ENCODE results near the gene CCDC6. TPM values are rescaled to one million over a fixed set of nuclear protein-coding genes. Genes with fewer than 3 reads are reported as not detected.
"Not testable (repeated sequence)": the region's sequence is repeated elsewhere in the genome, so short reads cannot be mapped to it uniquely, and the experiment has no call there.

CCDC6 gene
- total RNA-seq, 1 donor from 2014 or later = 61.5 TPM

- peaks cover 13% of the 10 kb centered on the region for H3K36me3 Mint-ChIP-seq (ENCODE audit: low read depth)
- H3K4me3 Mint-ChIP-seq (ENCODE audit: low read depth); DNase-seq (ENCODE audit: low spot score); H3K27ac Mint-ChIP-seq; intact Hi-C loops (cut with micrococcal nuclease); H3K9me3 Mint-ChIP-seq; H3K27me3 Mint-ChIP-seq (ENCODE audit: low read depth); H3K4me1 Mint-ChIP-seq (ENCODE audit: low read depth): not testable (repeated sequence)
These were observed 119.3 kb downstream of the CCDC6 start for GRCh38 chr10:59787032-59787431.

DNA sequence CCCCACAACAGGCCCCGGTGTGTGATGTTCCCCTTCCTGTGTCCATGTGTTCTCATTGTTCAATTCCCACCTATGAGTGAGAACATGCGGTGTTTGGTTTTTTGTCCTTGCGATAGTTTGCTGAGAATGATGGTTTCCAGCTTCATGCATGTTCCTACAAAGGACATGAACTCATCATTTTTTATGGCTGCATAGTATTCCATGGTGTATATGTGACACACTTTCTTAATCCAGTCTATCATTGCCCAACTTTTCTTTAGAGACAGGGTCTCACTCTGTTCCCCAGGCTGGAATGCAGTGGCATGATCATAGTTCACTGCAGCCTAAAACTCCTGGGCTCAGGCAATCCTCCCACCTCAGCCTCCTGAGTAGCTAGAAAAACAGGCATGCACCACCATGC lies 120.9 kb downstream of the CCDC6 start:
- DNase-seq (ENCODE audit: low spot score); H3K27ac Mint-ChIP-seq; H3K4me3 Mint-ChIP-seq (ENCODE audit: low read depth); H3K9me3 Mint-ChIP-seq; intact Hi-C loops (cut with micrococcal nuclease); H3K27me3 Mint-ChIP-seq (ENCODE audit: low read depth); H3K36me3 Mint-ChIP-seq (ENCODE audit: low read depth); H3K4me1 Mint-ChIP-seq (ENCODE audit: low read depth): not testable (repeated sequence)

DNA sequence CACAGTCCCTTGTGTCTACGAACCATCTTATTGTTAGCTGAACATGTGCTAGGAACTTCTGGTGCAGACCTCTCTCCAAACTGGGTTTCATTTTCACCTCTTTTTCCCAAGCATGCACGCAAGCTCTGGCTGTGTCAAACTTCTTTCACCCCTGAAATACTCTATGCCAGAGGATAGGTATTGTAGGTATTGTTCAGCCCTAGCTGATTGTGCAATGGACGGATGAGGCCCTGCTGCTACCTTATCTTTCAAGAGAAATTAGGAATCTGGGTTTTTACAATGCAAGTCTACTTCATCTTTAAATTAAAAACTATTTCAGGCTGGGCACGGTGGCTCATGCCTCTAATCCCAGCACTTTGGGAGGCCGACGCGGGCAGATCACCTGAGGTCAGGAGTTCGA lies 124.8 kb downstream of the CCDC6 start:
- no peak overlapping the region for H3K4me3 Mint-ChIP-seq (ENCODE audit: low read depth)
- no peaks in the 10 kb centered on the region for H3K36me3 Mint-ChIP-seq (ENCODE audit: low read depth)
- peaks cover 10% of the 10 kb centered on the region for H3K9me3 Mint-ChIP-seq
- intact Hi-C loops (cut with micrococcal nuclease) = no loop called here
- no peak overlapping the region for H3K27ac Mint-ChIP-seq
- peaks cover 3% of the 10 kb centered on the region for H3K4me1 Mint-ChIP-seq (ENCODE audit: low read depth)
- DNase-seq (ENCODE audit: low spot score) = no peak
- H3K27me3 Mint-ChIP-seq (ENCODE audit: low read depth) = no peaks in the 10 kb centered on the region

- Mint-ChIP-seq H3K27me3 (ENCODE audit: low read depth) (no peaks in the 10 kb centered on the region), H3K4me1 (ENCODE audit: low read depth) (no peaks in the 10 kb centered on the region), H3K4me3 (ENCODE audit: low read depth) (no peak overlapping the region), H3K36me3 (ENCODE audit: low read depth) (no peaks in the 10 kb centered on the region), H3K9me3 (peaks cover 5% of the 10 kb centered on the region), H3K27ac (no peak overlapping the region)
- no peak for DNase-seq (ENCODE audit: low spot score)
- intact Hi-C loops (cut with micrococcal nuclease) = no loop called here
These were observed 126.4 kb downstream of the CCDC6 start for GRCh38 chr10:59779756-59780533.

DNA sequence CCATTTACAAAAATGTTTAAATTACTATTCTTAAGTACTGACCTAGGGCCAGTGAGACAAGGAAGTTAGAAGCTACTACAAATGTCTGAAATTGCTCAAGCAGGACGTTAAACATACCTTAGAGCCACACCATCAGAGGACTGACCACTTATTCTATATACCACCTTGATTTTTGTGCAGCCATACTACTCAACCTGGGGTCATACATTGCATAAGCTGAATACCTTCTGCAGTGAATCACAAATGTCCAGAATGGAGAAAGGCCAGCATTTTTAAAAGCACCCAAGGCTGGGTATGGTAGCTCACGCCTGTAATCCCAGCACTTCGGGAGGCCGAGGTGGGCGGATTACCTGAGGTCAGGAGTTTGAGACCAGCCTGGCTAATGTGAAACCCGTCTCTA lies 131.9 kb downstream of the CCDC6 start:
- H3K9me3 Mint-ChIP-seq = peaks cover 5% of the 10 kb centered on the region
- H3K36me3 Mint-ChIP-seq (ENCODE audit: low read depth) = no peaks in the 10 kb centered on the region
- intact Hi-C loops (cut with micrococcal nuclease) = no loop called here
- H3K27ac Mint-ChIP-seq = no peak overlapping the region
- DNase-seq (ENCODE audit: low spot score) = no peak
- no peak overlapping the region for H3K4me3 Mint-ChIP-seq (ENCODE audit: low read depth)
- H3K27me3 Mint-ChIP-seq (ENCODE audit: low read depth) = peaks cover 5% of the 10 kb centered on the region
- no peaks in the 10 kb centered on the region for H3K4me1 Mint-ChIP-seq (ENCODE audit: low read depth)

DNA sequence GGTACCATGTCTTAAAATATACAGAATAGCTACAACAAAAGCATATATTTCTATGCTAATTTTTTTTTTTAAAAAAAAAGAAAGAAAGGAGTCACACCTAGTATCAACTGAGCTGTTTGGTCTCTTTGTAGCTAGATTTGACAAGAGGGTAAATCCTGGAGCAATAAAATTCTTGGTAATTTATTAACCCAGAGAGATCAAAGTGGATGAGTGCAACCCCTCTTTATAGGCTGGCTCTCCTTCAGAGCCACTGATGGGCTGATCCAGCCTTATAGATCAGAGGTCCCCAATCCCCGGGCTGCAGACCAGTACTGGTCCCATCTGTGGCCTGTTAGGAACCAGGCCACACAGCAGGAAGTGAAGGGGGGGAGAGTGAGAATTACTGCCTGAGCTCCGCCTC lies 133.3 kb downstream of the CCDC6 start:
- no peaks in the 10 kb centered on the region for H3K4me1 Mint-ChIP-seq (ENCODE audit: low read depth)
- intact Hi-C loops (cut with micrococcal nuclease) = no loop called here
- DNase-seq (ENCODE audit: low spot score) = no peak
- no peak overlapping the region for H3K27ac Mint-ChIP-seq
- peaks cover 7% of the 10 kb centered on the region for H3K27me3 Mint-ChIP-seq (ENCODE audit: low read depth)
- H3K36me3 Mint-ChIP-seq (ENCODE audit: low read depth) = no peaks in the 10 kb centered on the region
- peaks cover 2% of the 10 kb centered on the region for H3K9me3 Mint-ChIP-seq
- H3K4me3 Mint-ChIP-seq (ENCODE audit: low read depth) = no peak overlapping the region

DNA sequence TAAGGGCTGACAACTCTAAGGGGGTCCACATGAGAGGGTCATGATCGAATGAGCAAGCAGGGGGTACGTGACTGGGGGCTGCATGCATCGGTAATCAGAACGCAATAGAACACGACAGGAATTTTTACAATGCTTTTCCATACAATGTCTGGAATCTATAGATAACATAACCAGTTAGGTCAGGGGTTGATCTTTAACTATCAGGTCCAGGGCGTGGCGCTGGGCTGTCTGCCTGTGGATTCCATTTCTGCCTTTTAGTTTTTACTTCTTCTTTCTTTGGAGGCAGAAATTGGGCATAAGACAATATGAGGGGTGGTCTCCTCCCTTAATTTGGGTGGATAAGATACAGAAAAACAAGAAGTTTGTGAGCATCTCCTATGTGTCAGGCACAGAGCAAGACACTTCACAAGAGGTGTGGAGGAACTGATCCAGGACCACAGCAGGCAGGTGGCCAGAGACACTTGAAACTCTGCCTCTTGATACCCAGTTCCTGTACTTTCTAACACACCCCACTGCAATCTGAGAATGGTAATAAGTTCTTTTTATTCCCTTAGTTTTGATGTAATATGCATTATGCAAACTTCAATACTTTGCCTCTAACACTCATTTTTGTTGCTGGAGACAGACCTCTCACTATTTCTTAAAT lies 135.1 kb downstream of the CCDC6 start:
- Mint-ChIP-seq H3K4me1 (ENCODE audit: low read depth) (no peaks in the 10 kb centered on the region), H3K4me3 (ENCODE audit: low read depth) (no peak overlapping the region), H3K27me3 (ENCODE audit: low read depth) (peaks cover 7% of the 10 kb centered on the region), H3K36me3 (ENCODE audit: low read depth) (no peaks in the 10 kb centered on the region), H3K9me3 (no peaks in the 10 kb centered on the region), H3K27ac (no peak overlapping the region)
- intact Hi-C loops (cut with micrococcal nuclease) = no loop called here
- DNase-seq (ENCODE audit: low spot score) = no peak

DNA sequence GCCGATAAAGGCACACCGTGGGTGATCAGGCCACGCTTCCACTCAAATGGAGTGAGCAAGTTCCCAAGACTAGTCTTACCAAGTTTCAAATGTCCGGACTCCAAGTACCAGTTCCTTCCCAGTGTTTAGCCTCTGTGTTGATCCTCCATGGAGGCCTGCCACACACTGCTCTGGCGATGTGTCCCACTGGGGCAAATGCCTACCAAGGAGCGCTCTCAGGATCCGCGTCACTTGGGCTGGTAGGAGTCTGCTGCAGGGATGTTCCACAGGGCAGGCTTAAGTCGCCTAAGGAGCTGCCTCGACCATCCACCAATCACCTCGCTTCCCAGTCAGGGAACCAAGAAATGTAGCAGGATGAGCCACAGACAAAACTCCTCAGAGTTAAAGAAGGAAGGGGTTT lies 135.7 kb downstream of the CCDC6 start:
- H3K4me3 Mint-ChIP-seq (ENCODE audit: low read depth) = no peak overlapping the region
- intact Hi-C loops (cut with micrococcal nuclease) = no loop called here
- H3K4me1 Mint-ChIP-seq (ENCODE audit: low read depth) = no peaks in the 10 kb centered on the region
- peaks cover 7% of the 10 kb centered on the region for H3K27me3 Mint-ChIP-seq (ENCODE audit: low read depth)
- no peak overlapping the region for H3K27ac Mint-ChIP-seq
- DNase-seq (ENCODE audit: low spot score) = no peak
- H3K9me3 Mint-ChIP-seq = no peaks in the 10 kb centered on the region
- H3K36me3 Mint-ChIP-seq (ENCODE audit: low read depth) = no peaks in the 10 kb centered on the region

GRCh38 chr10:59762505-59762904 lies 143.9 kb downstream of the CCDC6 start:
- DNase-seq (ENCODE audit: low spot score) = no peak
- Mint-ChIP-seq H3K9me3 (peaks cover 8% of the 10 kb centered on the region), H3K27me3 (ENCODE audit: low read depth) (peaks cover 1% of the 10 kb centered on the region), H3K4me3 (ENCODE audit: low read depth) (no peak overlapping the region), H3K4me1 (ENCODE audit: low read depth) (no peaks in the 10 kb centered on the region), H3K27ac (no peak overlapping the region), H3K36me3 (ENCODE audit: low read depth) (no peaks in the 10 kb centered on the region)
- intact Hi-C loops (cut with micrococcal nuclease) = no loop called here

DNA sequence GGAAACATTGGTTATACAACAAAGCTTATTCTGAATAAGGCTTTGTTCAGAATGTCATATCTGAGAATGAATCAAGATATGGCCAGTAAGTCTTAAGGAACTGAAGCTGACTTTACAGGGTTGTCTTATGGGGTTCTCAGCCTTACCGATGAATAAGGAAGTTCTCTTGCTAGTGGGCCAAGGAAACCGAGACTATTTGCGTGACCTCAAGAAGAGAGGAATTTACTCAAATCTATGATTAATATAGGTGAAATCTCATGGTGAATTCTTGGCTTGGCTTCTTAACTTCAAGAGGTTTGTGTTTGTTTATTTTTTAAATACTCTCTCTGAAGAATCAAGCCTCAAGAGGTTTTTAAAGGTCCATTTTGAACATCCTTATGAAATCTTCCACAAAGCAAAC lies 148.4 kb downstream of the CCDC6 start:
- Mint-ChIP-seq H3K27ac (no peak overlapping the region), H3K4me1 (ENCODE audit: low read depth) (no peaks in the 10 kb centered on the region), H3K4me3 (ENCODE audit: low read depth) (no peak overlapping the region), H3K36me3 (ENCODE audit: low read depth) (no peaks in the 10 kb centered on the region), H3K9me3 (peaks cover 8% of the 10 kb centered on the region), H3K27me3 (ENCODE audit: low read depth) (peaks cover 1% of the 10 kb centered on the region)
- DNase-seq (ENCODE audit: low spot score) = no peak
- intact Hi-C loops (cut with micrococcal nuclease) = no loop called here

DNA sequence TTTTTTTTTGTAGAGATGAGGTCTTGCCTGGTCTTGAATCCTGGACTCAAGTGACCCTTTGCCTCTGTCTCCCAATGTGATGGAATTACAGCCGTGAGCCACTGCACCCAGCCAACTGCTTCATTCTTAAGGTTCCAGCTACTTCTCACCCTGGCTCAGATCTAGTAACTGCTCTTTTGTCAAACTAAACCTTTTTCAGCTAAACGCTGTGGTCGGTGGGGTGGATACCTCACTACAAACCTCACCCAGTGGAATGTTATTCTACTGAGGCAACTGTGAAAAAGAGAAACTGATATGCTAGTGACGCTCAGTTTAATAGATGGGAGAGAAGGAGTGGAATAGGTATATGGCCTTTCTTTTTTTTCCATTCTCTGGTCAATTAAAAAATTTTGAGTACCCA lies 151.4 kb downstream of the CCDC6 start:
- H3K27me3 Mint-ChIP-seq (ENCODE audit: low read depth) = peaks cover 2% of the 10 kb centered on the region
- no peak overlapping the region for H3K4me3 Mint-ChIP-seq (ENCODE audit: low read depth)
- H3K4me1 Mint-ChIP-seq (ENCODE audit: low read depth) = no peaks in the 10 kb centered on the region
- no peaks in the 10 kb centered on the region for H3K36me3 Mint-ChIP-seq (ENCODE audit: low read depth)
- no peaks in the 10 kb centered on the region for H3K9me3 Mint-ChIP-seq
- H3K27ac Mint-ChIP-seq = no peak overlapping the region
- no peak for DNase-seq (ENCODE audit: low spot score)
- intact Hi-C loops (cut with micrococcal nuclease) = no loop called here

- no peaks in the 10 kb centered on the region for H3K4me1 Mint-ChIP-seq (ENCODE audit: low read depth)
- no peaks in the 10 kb centered on the region for H3K9me3 Mint-ChIP-seq
- H3K4me3 Mint-ChIP-seq (ENCODE audit: low read depth) = no peak within 1 kb of the TSS
- peaks cover 2% of the 10 kb centered on the region for H3K27me3 Mint-ChIP-seq (ENCODE audit: low read depth)
- no peak for DNase-seq (ENCODE audit: low spot score)
- intact Hi-C loops (cut with micrococcal nuclease) = no loop called here
- no peak within 1 kb of the TSS for H3K27ac Mint-ChIP-seq
- H3K36me3 Mint-ChIP-seq (ENCODE audit: low read depth) = no peaks in the 10 kb centered on the region
These were observed 153.1 kb downstream of the CCDC6 start, which contains the start of gene MRLN for GRCh38 chr10:59753267-59753666. Gene MRLN, minus strand, starts transcription at chr10:59753455.

GRCh38 chr10:59752278-59752940 lies 153.9 kb downstream of the CCDC6 start:
- H3K36me3 Mint-ChIP-seq (ENCODE audit: low read depth) = no peaks in the 10 kb centered on the region
- no peak for DNase-seq (ENCODE audit: low spot score)
- H3K4me1 Mint-ChIP-seq (ENCODE audit: low read depth) = no peaks in the 10 kb centered on the region
- H3K4me3 Mint-ChIP-seq (ENCODE audit: low read depth) = no peak overlapping the region
- peaks cover 2% of the 10 kb centered on the region for H3K27me3 Mint-ChIP-seq (ENCODE audit: low read depth)
- intact Hi-C loops (cut with micrococcal nuclease) = no loop called here
- no peak overlapping the region for H3K27ac Mint-ChIP-seq
- no peaks in the 10 kb centered on the region for H3K9me3 Mint-ChIP-seq
